Measurements from ENCODE around the gene SH2D3C.

SH2D3C gene, protein sequence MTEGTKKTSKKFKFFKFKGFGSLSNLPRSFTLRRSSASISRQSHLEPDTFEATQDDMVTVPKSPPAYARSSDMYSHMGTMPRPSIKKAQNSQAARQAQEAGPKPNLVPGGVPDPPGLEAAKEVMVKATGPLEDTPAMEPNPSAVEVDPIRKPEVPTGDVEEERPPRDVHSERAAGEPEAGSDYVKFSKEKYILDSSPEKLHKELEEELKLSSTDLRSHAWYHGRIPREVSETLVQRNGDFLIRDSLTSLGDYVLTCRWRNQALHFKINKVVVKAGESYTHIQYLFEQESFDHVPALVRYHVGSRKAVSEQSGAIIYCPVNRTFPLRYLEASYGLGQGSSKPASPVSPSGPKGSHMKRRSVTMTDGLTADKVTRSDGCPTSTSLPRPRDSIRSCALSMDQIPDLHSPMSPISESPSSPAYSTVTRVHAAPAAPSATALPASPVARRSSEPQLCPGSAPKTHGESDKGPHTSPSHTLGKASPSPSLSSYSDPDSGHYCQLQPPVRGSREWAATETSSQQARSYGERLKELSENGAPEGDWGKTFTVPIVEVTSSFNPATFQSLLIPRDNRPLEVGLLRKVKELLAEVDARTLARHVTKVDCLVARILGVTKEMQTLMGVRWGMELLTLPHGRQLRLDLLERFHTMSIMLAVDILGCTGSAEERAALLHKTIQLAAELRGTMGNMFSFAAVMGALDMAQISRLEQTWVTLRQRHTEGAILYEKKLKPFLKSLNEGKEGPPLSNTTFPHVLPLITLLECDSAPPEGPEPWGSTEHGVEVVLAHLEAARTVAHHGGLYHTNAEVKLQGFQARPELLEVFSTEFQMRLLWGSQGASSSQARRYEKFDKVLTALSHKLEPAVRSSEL

DNA sequence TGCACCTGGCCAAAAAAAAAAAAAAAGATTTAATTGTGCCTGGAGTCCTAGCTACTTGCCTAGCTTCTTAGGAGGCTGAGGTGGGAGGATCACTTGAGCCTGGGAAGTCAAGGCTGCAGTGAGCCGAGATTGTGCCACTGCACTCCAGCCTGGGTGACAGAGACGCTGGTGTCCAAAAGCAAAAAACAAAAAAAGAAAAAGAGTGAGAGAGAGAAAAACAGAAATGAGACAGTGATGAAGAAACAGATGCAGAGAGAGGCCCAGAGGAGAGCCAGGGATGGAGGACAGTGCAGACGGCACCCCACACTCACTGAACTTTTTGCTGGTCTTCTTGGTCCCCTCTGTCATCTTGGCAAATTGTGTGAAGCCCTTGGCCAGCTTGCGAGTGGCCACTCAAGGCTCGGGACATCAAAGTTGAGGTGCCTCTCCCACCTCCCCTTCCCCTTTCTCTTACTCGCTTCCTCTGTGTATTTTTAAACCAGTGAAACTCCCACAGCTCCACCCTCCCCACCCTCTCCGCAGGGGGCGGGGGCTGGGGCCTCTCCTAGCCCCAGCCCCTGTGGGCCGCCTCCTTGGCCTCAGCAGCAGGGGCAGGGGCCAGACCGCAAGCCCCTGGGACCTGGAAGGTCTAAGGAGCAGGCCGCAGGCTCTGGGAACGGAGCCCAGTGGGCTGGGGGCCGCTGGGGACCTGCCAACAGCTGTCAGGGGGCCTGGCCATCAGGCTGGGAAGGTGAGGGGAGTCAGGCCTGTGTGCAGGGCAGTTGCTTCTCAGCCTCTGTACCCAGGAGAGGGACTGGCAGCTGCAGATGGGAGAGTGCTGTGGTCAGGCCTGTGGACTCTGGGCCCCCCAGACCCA, at the start of gene SH2D3C:
Gene SH2D3C (minus strand): TSS at position 387 of the 856 bp plus-strand sequence. CDS start 39 bp downstream, at position 348.
- DNase-seq, result no peak

DNA sequence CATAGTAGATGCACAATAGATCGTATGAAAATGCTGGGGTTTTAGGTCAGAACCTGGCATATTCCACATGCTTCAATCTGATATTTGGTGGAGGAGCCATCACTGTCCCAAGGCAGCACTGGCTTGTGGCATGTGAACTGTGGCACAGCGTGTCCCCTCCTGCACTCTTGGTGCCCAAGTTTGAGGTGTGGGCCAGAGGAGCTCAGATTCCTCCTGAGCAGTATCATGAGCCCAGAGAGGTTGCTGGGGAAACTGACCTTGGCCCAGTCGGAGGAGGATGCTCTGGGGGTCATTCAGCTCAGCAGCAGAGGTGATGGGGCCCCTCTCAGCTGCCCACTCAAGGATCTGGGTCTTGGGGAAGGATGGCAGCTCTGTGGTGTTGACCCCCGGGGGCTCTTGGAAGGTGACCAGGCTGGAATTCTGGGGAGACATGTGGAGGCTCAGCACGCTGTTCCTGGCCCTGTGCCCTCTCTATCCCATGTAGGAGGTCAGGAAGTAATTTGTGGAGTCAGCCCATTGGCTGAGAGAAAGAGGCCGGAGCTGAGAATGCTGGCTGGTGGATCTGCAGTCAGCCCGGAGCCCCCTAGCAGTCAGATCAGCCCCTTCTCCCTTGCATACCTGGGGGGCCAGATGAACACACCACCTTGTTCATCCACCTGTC, 47.9 kb upstream of the SH2D3C start:
- no peak for DNase-seq

DNA sequence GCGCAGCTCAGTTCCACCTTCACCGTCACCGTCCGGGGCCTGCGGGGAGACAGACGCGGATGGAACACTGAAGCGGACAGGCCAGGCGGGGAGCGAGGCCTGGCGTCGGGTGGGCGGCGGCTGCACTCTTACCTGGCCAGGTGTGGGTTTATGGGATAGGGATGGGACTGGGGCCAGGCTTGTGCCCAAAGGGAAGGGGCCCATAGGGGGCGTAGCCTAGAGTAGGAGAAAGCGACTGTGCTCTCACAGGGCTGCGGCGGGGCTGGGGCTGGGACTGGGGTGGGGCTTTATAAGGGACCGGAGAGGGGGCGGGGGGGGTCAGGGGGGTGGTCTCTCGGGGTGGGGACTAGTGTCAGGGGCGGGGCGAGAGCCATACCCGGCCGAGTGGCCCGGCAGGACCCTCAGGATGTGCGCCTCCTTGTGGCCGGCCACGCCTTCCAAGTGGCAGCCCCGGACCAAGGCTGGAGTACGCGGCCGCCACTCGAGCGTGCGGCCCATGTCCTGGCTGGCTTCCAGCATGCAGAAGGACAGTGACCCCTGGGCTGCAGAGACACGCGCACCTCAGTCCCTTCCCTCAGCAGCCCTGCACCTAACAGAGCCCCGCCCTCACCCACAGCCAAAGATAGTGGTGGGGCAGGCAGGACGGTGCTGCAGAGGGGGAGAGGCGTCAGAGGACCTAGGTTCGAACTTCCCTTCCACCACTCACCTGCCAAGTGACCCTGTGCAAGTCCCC, 47.0 kb upstream of the SH2D3C start:
- DNase-seq, result no peak

DNA sequence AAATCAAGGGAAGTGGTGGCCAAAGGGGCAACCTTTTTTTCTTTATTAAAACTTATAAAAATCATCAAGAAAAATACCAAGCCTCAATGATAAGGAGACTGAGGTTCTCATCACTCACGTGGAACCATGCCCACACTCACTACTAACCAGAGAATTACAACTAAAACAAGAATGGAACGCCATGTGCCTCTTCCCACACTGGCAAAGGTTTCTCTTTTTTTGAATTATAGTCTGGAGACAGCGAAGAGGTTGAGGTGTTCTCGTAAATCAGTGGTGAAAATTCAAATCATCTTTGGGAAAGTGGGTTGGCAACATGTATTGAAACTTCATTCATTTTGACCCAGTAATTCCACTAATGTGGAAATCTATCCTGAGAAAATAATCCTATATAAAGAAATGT, 43.6 kb upstream of the SH2D3C start:
- no peak for DNase-seq

GRCh38 chr9:127818574-127818973, 40.1 kb upstream of the SH2D3C start:
- no peak for DNase-seq

- no peak for DNase-seq
These were observed 39.5 kb upstream of the SH2D3C start for GRCh38 chr9:127817881-127818434.

DNA sequence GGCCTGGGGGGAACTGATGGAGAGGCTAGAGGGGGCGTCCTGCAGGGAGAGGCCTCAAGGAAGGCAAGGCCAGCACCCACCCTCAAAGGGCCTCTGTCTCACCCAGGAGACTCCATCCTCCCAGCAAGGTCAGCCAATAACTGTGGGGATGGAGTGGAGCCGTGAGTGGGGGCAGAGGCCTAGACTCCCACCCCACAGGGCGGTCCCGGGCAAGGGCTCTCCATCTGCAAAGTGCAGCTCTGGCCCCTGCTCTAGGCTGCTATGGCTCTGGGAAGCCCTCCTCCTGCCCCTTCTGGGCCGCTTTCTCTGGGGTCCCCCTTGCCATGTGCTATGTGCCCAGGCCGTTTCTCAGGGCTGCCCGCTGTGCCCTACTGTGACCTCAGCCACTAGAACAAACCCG, 38.3 kb upstream of the SH2D3C start:
- no peak for DNase-seq

DNA sequence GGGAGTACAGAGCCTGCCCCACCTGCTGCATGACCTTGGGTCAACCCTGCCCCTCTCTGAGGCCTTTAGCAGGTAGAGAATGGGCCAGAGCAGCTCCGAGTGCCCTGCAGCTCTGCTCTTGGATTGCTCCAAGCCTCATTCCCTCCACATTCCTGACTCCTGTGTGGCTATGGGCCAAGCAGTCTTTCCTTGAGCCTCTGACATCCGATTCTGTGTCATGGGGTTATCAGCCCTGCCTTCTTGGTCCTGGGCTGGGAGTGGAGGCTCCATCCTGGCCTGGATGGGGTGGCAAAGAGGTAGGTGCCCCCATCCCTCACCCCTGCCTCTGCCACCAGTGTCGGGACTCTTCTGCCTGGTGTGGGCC, 37.9 kb upstream of the SH2D3C start:
- DNase-seq, result no peak

DNA sequence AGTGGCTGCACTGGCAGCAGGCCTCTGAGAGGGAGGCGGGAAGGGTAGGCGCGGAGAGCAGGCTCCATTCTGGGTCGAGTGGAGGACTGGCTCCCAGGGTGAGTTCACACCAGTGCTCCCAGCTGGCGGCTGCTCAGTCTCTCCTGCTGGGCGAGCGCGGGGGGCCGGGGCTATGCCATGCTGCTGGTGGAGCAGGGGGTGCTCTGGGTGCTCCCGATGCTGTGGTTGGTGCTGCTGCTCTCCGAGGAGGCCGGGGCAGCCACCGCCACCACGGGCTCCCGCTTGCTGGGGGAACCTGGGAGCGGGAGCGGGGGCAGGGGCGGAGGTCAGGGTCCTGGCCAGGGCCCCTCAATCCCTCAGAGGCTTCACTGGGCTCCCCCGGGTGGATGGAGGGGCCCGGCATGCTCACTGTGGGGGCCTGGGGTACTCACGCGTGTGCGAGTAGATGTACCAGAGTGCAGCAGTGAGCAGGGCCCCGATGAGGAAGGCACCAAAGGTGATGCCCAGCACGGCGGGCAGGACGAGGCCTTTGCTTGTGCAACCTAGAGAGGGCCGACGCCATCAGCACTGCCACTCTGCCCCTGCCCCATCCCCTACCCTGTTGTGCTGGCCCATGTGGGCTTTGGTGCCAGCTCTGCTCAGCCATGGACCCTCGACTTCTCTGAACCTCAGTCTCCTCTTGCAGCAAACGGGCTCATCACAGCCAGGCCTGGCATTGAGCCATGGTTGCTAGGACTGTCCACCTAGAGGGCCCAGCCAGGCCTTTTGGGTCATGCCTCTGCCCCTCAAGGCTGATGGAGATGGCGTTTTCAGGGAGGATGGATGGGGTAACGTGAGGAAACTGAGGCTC, 37.3 kb upstream of the SH2D3C start:
- no peak for DNase-seq

GRCh38 chr9:127814619-127815511, 36.4 kb upstream of the SH2D3C start:
- no peak for DNase-seq

GRCh38 chr9:127813686-127814226, 35.3 kb upstream of the SH2D3C start:
- DNase-seq, result no peak

DNA sequence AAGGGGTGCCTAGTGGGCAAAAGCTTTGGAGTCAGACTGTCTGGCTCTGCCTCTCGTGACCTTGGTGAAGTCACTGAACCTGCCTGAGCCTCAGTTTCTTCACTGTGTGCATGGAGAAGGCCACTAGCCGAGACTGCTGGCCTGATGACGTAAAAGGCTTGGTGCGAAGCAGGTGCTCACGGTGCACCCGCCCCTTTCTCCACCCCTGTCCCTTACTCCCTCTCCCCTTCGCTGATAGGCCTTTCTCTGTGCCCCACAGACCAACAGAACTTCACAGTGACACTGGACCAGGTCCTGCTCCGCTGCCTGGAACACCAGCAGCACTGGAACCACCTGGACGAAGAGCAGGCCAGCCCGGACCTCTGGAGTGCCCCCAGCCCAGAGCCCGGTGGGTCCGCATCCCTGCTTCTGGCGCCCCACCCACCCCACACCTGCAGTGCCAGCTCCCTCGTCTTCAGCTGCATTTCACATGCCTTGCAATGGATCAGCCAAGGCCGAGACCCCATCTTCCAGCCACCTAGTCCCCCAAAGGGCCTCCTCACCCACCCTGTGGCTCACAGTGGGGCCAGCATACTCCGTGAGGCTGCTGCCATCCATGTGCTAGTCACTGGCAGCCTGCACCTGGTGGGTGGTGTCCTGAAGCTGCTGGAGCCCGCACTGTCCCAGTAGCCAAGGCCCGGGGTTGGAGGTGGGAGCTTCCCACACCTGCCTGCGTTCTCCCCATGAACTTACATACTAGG, 34.6 kb upstream of the SH2D3C start:
- no peak for DNase-seq

DNA sequence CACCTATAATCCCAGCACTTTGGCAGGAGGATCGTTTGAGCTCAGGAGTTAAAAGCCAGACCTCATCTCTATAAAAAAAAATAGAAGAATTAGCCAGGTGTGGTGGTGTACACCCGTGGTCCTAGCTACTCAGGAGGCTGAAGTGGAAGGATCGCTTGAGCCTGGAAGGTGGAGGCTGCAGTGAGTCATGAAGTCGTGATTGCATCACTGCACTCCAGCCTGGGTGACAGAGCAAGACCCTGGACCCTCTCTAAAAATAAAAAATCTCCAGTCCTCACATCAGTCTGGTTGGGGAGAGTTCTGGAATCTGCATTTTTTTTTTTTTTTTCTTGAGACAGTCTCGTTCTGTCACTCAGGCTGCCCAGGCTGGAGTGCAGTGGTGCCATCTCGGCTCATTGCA, 33.5 kb upstream of the SH2D3C start:
- DNase-seq, result no peak

DNA sequence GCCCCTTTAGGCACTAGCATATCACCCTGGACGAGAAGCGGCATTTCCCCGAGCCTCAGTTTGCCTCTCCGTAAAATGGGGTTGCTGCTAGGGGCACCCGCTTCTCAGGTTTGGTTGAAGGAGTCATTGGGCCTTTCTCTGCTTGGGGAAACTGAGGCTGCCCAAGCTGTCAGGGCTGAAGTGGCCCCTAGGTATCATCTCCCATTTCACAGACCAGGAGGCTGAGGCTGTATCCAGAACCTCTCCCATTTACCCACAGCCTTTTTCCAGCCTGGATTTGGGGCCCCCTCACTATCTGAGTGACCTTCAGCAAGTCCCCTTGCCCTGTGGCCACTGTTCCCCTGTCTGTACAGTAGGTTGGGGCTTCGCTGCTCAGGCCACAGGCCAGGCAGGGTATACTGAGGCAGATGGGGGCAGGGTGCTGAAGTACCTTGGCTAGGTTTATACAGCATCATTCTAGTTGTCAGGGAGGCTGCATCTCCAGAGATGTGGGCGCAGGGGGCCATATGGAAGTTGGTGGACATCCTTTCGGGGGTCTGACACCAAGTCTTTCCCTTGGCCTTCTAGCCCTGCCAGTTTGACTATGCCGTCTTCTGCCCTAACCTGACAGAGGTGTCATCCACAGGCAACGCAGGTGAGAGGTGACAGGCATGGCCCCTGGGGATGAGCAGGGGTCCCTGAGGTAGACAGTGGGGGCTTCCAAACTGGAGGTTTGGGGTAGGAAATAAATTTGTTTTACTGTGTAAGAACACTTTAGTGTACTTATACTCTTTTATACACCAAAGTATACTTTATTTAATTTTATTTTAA, 32.1 kb upstream of the SH2D3C start:
- DNase-seq, result no peak

- DNase-seq, result no peak
These were observed 31.3 kb upstream of the SH2D3C start for GRCh38 chr9:127809540-127810377.

DNA sequence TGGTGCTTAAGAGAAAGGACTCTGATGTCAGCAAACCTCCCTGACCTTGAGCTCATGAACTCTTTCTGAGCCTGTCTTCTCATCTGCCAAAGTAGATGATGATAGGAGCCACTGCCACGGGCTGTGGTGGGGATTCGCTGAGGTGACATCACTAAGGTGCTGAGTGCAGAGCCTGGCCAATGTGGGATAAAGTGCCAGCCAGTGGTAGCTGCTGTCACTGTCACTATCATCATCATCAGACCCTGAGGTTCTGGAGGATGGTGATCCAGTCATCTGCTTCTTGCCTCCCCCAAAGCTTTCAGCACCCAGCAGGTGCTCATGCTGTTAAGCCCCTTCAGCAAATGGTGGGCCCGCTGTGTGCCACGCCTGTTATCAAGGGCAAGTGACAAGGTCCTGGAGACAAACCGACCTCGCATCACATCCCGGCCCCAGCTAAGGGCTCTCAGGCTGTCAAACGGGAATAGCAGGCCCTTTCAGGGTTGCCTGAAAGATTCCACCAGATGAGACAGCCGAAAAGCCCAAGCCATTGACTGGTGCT, 30.6 kb upstream of the SH2D3C start:
- DNase-seq, result no peak

All from COR-L47 (cell line).